Mesendoderm (in vitro differentiated cells): Measurements from ENCODE around the gene PRELP.

Source experiments
- DNase-seq: peaks from one replicate; pipeline ENCODE4 v3.0.0; 2013
- H2AK5ac ChIP-seq: 2 replicates; pipeline ENCODE4 v1.6.1; 2013; ENCODE audit warnings: low read length, inconsistent platforms
- H2BK120ac ChIP-seq: 2 replicates; pipeline ENCODE4 v1.6.1; 2013; ENCODE audit warnings: low read depth, mild to moderate bottlenecking, low read length, moderate library complexity, mixed read lengths
- H2BK15ac ChIP-seq: replicated peaks from 2 replicates; pipeline ENCODE4 v1.6.1; 2013; ENCODE audit warnings: low read depth, mild to moderate bottlenecking, moderate library complexity
- H2BK5ac ChIP-seq: 2 replicates; pipeline ENCODE4 v1.6.1; 2013; ENCODE audit warnings: low read length, inconsistent platforms
- H3K18ac ChIP-seq: 2 replicates; pipeline ENCODE4 v1.6.1; 2013; ENCODE audit warnings: mild to moderate bottlenecking, low read length, mixed read lengths
- H3K23ac ChIP-seq: one replicate; pipeline ENCODE4 v1.6.1; 2013; ENCODE audit warnings: low read length
- H3K27ac ChIP-seq: 2 replicates; pipeline ENCODE4 v1.5.1; 2013; ENCODE audit warnings: low read depth, mild to moderate bottlenecking, inconsistent platforms, low read length, moderate library complexity
- H3K27me3 ChIP-seq: 2 replicates; pipeline ENCODE4 v1.6.1; 2013; ENCODE audit warnings: low read length, control low read depth, mild to moderate bottlenecking, inconsistent platforms; ENCODE audit not compliant: insufficient read depth, poor library complexity
- H3K36me3 ChIP-seq: 2 replicates; pipeline ENCODE4 v1.6.1; 2013; ENCODE audit warnings: low read length, inconsistent platforms; ENCODE audit not compliant: control insufficient read depth, insufficient read depth
- H3K4ac ChIP-seq: one replicate; pipeline ENCODE4 v1.6.1; 2013; ENCODE audit warnings: low read depth, mild to moderate bottlenecking, low read length, moderate library complexity
- H3K4me1 ChIP-seq: 2 replicates; pipeline ENCODE4 v1.6.1; 2013; ENCODE audit warnings: low read depth, low read length, inconsistent platforms; ENCODE audit not compliant: control insufficient read depth
- H3K4me2 ChIP-seq: 2 replicates; pipeline ENCODE4 v1.6.1; 2013; ENCODE audit warnings: low read length
- H3K4me3 ChIP-seq: 2 replicates; pipeline ENCODE4 v1.5.1; 2013; ENCODE audit warnings: mild to moderate bottlenecking, low read length
- H3K56ac ChIP-seq: one replicate; pipeline ENCODE4 v1.6.1; 2013; ENCODE audit warnings: low read length
- H3K79me1 ChIP-seq: 2 replicates; pipeline ENCODE4 v1.6.1; 2013; ENCODE audit warnings: low read length, inconsistent platforms
- H3K79me2 ChIP-seq: 2 replicates; pipeline ENCODE4 v1.6.1; 2013; ENCODE audit warnings: mild to moderate bottlenecking, low read length; ENCODE audit not compliant: control insufficient read depth, insufficient read depth
- H3K9ac ChIP-seq: 2 replicates; pipeline ENCODE4 v1.6.1; 2013; ENCODE audit warnings: low read length, inconsistent platforms
- H4K5ac ChIP-seq: one replicate; pipeline ENCODE4 v1.6.1; 2013; ENCODE audit warnings: low read length
- H4K8ac ChIP-seq: one replicate; pipeline ENCODE4 v1.6.1; 2013; ENCODE audit warnings: low read depth, mild to moderate bottlenecking, control low read depth, low read length, moderate library complexity
- WGBS: extraction: QIAGEN DNeasy Blood & Tissue Kit; methylation state at CpG from one replicate; pipeline ENCODE4 v1.1.7; 2013; ENCODE audit warnings: low lambda C conversion rate, missing lambda C conversion rate; ENCODE audit not compliant: insufficient coverage; ENCODE audit errors: extremely low coverage; 5-methylcytosine and 5-hydroxymethylcytosine counted together

Gene PRELP

DNA sequence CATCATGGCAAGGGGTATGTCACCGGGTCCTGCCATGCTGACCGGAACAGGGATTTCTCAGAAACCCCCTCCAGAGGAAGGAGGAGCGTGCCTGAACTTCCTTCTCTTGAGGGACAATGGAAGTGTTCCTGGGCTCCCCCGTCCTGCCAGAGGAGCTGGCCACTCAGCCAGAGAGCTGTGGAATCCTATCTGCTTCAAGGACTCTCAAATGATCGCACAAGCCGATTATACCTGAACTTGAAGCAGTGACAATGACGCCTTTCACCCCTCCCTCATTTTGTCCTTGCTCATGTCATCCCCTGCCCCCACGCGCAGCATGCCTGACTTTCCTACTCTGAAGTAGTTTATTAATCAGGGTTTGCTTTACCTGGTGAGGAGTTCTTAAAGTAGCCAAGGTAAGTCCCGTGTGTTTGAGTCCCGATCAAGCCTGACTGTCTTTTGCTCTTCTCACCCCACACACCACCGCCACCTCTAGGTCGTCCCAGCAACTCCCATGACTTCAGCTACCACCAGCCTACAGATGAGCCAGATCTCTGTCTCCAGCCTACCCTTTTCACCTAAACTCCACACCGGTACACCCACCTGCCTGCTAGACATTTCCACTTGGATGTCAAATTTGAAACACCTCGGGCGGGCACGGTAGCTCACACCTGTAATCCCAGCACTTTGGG lies 25.0 kb upstream of the PRELP start:
- no peaks in the 10 kb centered on the region for H3K27me3 ChIP-seq

DNA sequence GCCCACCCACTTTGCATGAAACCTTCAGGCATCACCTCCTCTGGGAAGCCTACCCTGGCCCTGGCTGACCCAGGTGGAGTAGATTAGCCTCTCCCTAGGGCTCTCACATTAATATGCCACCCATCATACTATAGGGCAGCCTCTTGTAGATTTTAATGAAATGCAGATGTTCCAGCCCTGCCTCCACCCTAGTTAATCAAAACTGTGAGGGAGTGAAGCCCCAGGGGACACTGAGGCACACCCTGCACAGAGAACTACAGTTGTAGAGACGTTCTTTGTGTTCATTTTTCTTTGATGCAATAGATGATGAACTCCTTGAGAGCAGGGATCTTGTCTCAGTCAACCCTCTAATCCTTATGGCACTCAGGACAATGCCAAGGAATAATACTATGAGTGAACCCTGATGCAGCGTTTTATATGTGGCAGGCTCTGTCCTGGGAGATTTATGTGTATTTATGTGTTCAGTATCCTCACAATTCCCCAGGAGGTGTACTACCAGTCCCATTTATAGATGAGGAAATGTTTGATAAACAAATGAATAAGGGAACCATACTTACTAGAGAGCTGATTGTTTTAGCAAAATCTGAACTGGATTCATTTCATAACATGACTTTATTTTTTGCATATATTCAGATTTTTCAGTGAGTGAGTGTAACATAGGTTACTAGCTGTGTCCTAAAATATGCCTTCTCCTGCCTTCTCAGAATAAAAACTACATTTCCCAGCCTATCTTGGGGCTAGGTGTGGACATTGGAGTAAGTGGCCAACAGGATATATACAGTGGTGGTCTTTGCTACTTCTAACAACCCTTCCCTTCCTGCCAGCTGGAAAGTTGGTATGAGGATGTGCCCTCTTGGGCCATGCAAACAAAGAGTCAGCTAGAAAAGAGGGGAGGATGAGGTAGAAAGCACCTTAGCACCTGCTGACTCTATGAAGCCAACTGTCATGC lies 23.5 kb upstream of the PRELP start:
- no peaks in the 10 kb centered on the region for H3K79me2 ChIP-seq
- H4K5ac ChIP-seq: no peak overlapping the region
- no peak overlapping the region for H3K18ac ChIP-seq
- H3K9ac ChIP-seq: no peak overlapping the region
- WGBS: no CpG with 5 or more reads among the region's 2 CpGs
- H4K8ac ChIP-seq: no peak overlapping the region
- no peak overlapping the region for H3K4me2 ChIP-seq
- H3K23ac ChIP-seq: no peak overlapping the region
- H2BK15ac ChIP-seq: no peak overlapping the region
- H3K27ac ChIP-seq: no peak overlapping the region
- H3K27me3 ChIP-seq: no peaks in the 10 kb centered on the region
- peaks cover 9% of the 10 kb centered on the region for H3K4me1 ChIP-seq
- H2BK120ac ChIP-seq: no peak overlapping the region
- no peak overlapping the region for H3K56ac ChIP-seq
- DNase-seq: no peak
- no peak overlapping the region for H2BK5ac ChIP-seq
- no peak overlapping the region for H2AK5ac ChIP-seq
- no peaks in the 10 kb centered on the region for H3K36me3 ChIP-seq
- no peaks in the 10 kb centered on the region for H3K79me1 ChIP-seq
- no peak overlapping the region for H3K4ac ChIP-seq
- no peak overlapping the region for H3K4me3 ChIP-seq

More for the DNA sequence above, 25.0 kb upstream of the PRELP start:
- no peak overlapping the region for H3K27ac ChIP-seq
- no CpG with 5 or more reads among the region's 17 CpGs for WGBS
- no peak overlapping the region for H2AK5ac ChIP-seq
- H3K79me2 ChIP-seq: no peaks in the 10 kb centered on the region
- H2BK120ac ChIP-seq: no peak overlapping the region
- H2BK15ac ChIP-seq: no peak overlapping the region
- no peak overlapping the region for H4K8ac ChIP-seq
- H4K5ac ChIP-seq: no peak overlapping the region
- H3K18ac ChIP-seq: no peak overlapping the region
- peak overlapping the region; percentile 37 for H2BK5ac ChIP-seq
- no peaks in the 10 kb centered on the region for H3K79me1 ChIP-seq
- peak overlapping the region; percentile 3 for H3K56ac ChIP-seq
- no peak overlapping the region for H3K4me2 ChIP-seq
- H3K36me3 ChIP-seq: no peaks in the 10 kb centered on the region
- no peak overlapping the region for H3K4ac ChIP-seq
- H3K23ac ChIP-seq: no peak overlapping the region
- DNase-seq: peak; percentile 69
- H3K9ac ChIP-seq: no peak overlapping the region
- no peak overlapping the region for H3K4me3 ChIP-seq
- peaks cover 9% of the 10 kb centered on the region for H3K4me1 ChIP-seq

DNA sequence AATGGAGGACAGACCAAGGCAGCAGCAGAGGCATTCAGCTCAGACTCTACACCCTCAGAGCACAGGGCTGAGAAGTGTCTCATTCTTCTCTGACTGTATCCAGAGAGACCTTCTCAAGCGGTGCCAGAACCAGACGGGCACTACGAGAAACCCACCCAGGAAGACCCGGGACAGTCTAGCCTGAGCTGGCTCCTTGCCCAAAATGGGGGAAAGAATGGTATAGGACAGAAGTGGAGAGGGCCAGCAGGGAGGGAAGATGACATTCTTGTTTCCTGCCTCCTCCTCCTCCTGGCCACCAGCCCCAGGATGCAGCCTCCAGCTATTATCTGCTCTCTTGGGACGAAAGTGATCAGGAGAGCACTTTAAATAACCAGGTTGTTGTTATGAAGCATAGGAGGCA lies 22.6 kb upstream of the PRELP start:
- Histone ChIP-seq H3K4me2 (no peak overlapping the region), H3K79me1 (no peaks in the 10 kb centered on the region), H3K36me3 (no peaks in the 10 kb centered on the region), H3K79me2 (no peaks in the 10 kb centered on the region), H3K9ac (no peak overlapping the region), H3K18ac (no peak overlapping the region), H4K8ac (no peak overlapping the region), H2BK15ac (no peak overlapping the region), H3K27me3 (no peaks in the 10 kb centered on the region), H3K23ac (no peak overlapping the region), H4K5ac (no peak overlapping the region), H2AK5ac (no peak overlapping the region), H3K27ac (no peak overlapping the region), H2BK5ac (no peak overlapping the region), H3K56ac (no peak overlapping the region), H3K4me3 (no peak overlapping the region), H3K4ac (no peak overlapping the region), H3K4me1 (peaks cover 9% of the 10 kb centered on the region), H2BK120ac (no peak overlapping the region)
- DNase-seq: no peak
- no CpG with 5 or more reads among the region's 5 CpGs for WGBS

DNA sequence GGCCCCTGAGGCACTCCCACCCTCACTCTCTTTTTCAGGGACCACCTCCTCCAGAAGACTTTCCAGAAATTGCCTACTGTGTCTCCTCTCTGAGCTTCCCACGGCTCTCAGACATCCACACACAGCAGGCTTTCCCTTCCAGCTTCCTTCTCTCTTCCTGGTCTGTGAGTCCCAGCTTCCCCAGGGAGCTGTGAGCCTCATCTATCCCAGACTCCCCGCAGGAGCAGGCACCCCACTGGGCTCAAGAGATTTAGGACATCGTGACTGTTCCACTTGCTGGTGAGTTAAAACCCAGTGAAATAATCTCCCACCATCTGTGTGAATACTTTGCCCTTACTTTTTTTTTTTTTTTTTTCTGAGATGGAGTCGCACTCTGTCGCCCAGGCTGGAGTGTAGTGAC lies 22.0 kb upstream of the PRELP start:
- Histone ChIP-seq H3K23ac (no peak overlapping the region), H3K9ac (no peak overlapping the region), H4K5ac (no peak overlapping the region), H2BK5ac (no peak overlapping the region), H3K4me1 (peaks cover 6% of the 10 kb centered on the region), H3K4me3 (no peak overlapping the region), H2AK5ac (no peak overlapping the region), H3K4me2 (no peak overlapping the region), H3K18ac (no peak overlapping the region), H2BK120ac (no peak overlapping the region), H3K27ac (no peak overlapping the region), H3K4ac (no peak overlapping the region), H2BK15ac (no peak overlapping the region), H3K79me1 (no peaks in the 10 kb centered on the region), H3K27me3 (no peaks in the 10 kb centered on the region), H3K36me3 (no peaks in the 10 kb centered on the region), H3K79me2 (no peaks in the 10 kb centered on the region), H3K56ac (no peak overlapping the region), H4K8ac (no peak overlapping the region)
- no peak for DNase-seq
- WGBS: no CpG with 5 or more reads among the region's 5 CpGs

DNA sequence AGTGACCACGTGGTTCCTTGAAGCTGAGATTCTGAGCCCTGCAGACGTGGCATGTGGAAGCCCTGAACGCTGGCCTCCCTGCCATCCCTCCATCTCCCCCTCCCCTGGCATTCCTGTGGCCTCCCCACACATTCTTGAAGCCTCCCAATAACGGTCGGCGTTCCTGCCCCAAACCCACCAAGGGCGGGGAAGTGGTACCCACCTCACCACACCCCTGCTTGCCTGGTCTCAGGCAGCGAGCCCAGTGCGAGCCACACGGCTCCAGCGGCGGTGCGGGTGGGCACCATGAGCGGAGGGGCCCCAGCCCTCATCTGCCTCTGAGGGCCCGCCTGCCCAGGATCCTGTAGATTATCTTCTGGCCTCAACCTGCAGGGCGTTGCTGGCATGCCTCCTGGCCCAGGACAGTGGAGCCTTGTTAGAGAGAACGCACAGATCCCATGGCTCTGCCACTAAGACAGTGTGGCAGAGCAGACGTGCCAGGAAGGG lies 20.6 kb upstream of the PRELP start:
- H3K27ac ChIP-seq: no peak overlapping the region
- H3K79me1 ChIP-seq: no peaks in the 10 kb centered on the region
- no CpG with 5 or more reads among the region's 18 CpGs for WGBS
- H3K4me3 ChIP-seq: no peak overlapping the region
- no peak overlapping the region for H3K56ac ChIP-seq
- H3K4me2 ChIP-seq: no peak overlapping the region
- H3K23ac ChIP-seq: no peak overlapping the region
- no peak overlapping the region for H2BK15ac ChIP-seq
- H3K4ac ChIP-seq: no peak overlapping the region
- no peak overlapping the region for H2BK120ac ChIP-seq
- no peak overlapping the region for H2BK5ac ChIP-seq
- H3K9ac ChIP-seq: no peak overlapping the region
- H3K27me3 ChIP-seq: no peaks in the 10 kb centered on the region
- H4K8ac ChIP-seq: no peak overlapping the region
- H3K18ac ChIP-seq: no peak overlapping the region
- no peaks in the 10 kb centered on the region for H3K79me2 ChIP-seq
- no peak overlapping the region for H4K5ac ChIP-seq
- H3K4me1 ChIP-seq: peaks cover 2% of the 10 kb centered on the region
- H2AK5ac ChIP-seq: no peak overlapping the region
- H3K36me3 ChIP-seq: no peaks in the 10 kb centered on the region
- DNase-seq: no peak
